HL-60 (cell line): Measurements from ENCODE around the gene MCCD1.

Experiments used
- DNase-seq, 2 experiments: peaks; one replicate each; pipeline ENCODE4 v3.0.0-alpha.2; 2010 to 2020; ENCODE audit warnings: low read depth in 1 of 2, low spot score in 1 of 2
- H3K27ac ChIP-seq: fragments of 250-450 bp; sonication (Bioruptor Pico); replicated peaks from 2 replicates; pipeline ENCODE4 v1.5.1; 2020; ENCODE audit warnings: mild to moderate bottlenecking, moderate library complexity
- H3K27me3 ChIP-seq: fragments of 250-450 bp; sonication (Bioruptor Pico); 2 replicates; pipeline ENCODE4 v1.5.1; 2021; ENCODE audit warnings: mild to moderate bottlenecking, moderate library complexity; ENCODE audit not compliant: insufficient read depth, poor library complexity, severe bottlenecking
- H3K4me3 ChIP-seq: replicated peaks from 2 replicates; pipeline ENCODE4 v1.5.1; 2011; ENCODE audit warnings: mild to moderate bottlenecking, control low read depth, low read length; ENCODE audit not compliant: insufficient read depth
- CTCF ChIP-seq: IDR thresholded peaks from one replicate; pipeline ENCODE4 v1.5.1; 2011; ENCODE audit warnings: low read length, control low read depth, inconsistent platforms; ENCODE audit not compliant: insufficient read depth
- GABPA ChIP-seq: IDR thresholded peaks from 2 replicates; pipeline ENCODE4 v1.6.1; 2012; ENCODE audit warnings: low read depth
- POLR2AphosphoS5 ChIP-seq: IDR thresholded peaks from 2 replicates; pipeline ENCODE4 v1.6.1; 2012; ENCODE audit warnings: low read depth
- REST ChIP-seq: IDR thresholded peaks from 2 replicates; pipeline ENCODE4 v1.6.1; 2012; ENCODE audit warnings: low read depth; ENCODE audit not compliant: insufficient replicate concordance
- SPI1 ChIP-seq: IDR thresholded peaks from 2 replicates; pipeline ENCODE4 v1.6.1; 2012; ENCODE audit warnings: low read depth, mild to moderate bottlenecking, borderline replicate concordance
- long read RNA-seq: library from polyadenylated mRNA; unstranded; transcript quantifications from one replicate; pipeline ENCODE4 v2.0.0, GENCODE V29; 2020

MCCD1 gene
- long read RNA-seq = 0 reads

GRCh38 chr6:31528821-31529328, at the start of gene MCCD1:
Gene MCCD1, plus strand, starts transcription at chr6:31528962. Its CDS starts 53 bp downstream, at chr6:31529015.
- H3K27ac ChIP-seq = no peak within 1 kb of the TSS
- no peak for DNase-seq
- H3K4me3 ChIP-seq = no peak within 1 kb of the TSS
- TF ChIP-seq SPI1 (no peak), CTCF (no peak), POLR2AphosphoS5 (no peak), REST (no peak), GABPA (no peak)
- no peaks in the 10 kb centered on the region for H3K27me3 ChIP-seq

GRCh38 chr6:31479151-31479932, 49.4 kb upstream of the MCCD1 start:
- TF ChIP-seq SPI1 = no peak
- TF ChIP-seq CTCF = no peak
- no peak for TF ChIP-seq POLR2AphosphoS5
- no peak for TF ChIP-seq REST
- no peak for TF ChIP-seq GABPA
- no peak overlapping the region for H3K27ac ChIP-seq
- H3K27me3 ChIP-seq = no peaks in the 10 kb centered on the region
- DNase-seq = no peak
- H3K4me3 ChIP-seq = no peak overlapping the region

DNA sequence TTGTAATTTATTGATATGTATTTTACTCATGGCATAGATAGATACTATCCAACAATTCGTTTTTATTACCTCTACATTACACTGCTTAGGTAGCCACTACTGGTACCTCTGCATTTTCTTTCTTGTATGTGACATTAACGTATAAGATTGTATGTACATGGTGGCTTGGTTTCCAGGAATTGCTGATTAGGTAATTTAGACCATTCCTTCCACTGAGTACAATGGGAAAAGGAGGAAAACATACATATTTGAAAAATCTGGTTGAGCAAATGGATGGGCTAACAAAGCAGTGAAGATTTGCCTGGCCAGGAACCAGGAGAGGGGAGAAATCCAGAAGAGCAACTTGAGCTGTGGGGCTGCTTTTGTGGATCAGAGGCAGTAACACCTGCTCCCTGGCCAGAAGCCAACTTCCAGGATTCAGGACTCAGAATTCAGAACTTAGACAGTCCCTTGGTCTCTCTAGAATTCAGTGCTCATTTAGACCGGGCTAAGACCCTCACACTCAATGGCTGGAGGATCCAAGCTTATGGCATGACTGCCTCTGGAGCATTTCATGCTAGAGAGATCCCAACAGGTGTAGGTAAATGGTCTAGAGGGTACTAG, 48.7 kb upstream of the MCCD1 start:
- TF ChIP-seq REST (no peak), POLR2AphosphoS5 (no peak)
- Histone ChIP-seq H3K27me3 (no peaks in the 10 kb centered on the region), H3K4me3 (no peak overlapping the region), H3K27ac (no peak overlapping the region)
- DNase-seq = no peak
